NCI-H1105 (cell line): Measurements from ENCODE around the gene ARL15.
"Not testable (repeated sequence)": the region's sequence is repeated elsewhere in the genome, so short reads cannot be mapped to it uniquely, and the experiment has no call there.

Source experiments
- DNase-seq: peaks from one replicate; lab custom pipeline; 2025; lab: John Stamatoyannopoulos, UW

Gene ARL15

DNA sequence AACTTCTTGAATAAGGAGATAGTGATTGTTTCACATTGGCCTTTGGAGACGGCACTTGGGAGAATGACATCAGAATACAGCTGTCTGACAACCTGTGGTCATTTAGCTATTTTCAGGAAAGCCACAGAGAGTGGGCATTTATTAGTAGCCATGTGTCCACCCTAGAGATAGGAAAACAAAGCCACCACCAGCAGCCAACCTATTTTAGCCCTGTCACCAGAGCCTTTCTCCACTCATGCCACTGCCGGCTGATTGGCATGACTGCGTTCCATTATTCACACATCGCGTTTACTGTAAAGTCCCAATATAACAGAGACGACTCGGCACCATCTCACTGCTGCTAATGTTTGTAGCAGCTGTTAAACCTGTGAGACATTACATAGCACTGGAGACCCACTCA, 419.9 kb downstream of the ARL15 start:
- no peak for DNase-seq

DNA sequence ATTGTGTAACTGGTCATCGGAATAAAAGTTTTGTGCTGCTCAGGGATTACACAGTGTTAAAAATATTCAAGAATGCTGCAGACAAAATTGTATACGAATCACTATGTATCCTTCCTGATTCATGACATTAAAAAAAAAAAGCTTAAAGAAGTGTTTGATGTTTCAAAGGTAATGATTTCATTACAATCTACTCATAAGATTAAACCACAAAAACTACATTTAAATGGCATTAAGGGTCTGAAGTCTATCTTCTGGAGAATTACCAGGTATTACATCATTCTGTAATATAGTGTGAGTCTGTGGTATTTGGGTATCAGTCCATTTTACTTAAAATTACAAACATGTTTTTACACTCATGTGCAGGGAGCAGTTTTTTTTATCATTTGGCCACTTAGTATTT, 425.5 kb downstream of the ARL15 start:
- DNase-seq: no peak

DNA sequence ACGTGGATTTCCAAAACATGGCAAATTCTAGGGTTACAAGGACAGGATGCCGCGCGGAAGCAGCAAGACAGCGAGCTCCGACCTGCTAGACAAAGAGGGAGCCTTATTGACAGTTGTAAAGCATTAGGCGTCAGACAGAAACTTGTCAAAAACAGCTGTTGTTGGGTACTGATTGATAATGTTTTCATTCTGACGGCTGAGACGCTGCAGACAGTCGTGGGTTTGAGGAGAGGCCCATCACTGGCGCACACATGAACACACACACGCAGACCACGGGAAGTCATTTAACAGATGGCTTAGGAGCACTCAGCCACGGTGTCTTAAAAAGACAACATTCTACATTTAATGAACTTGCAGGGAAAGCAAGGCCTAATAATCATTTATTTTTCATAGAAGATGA, 426.0 kb downstream of the ARL15 start:
- DNase-seq: no peak

DNA sequence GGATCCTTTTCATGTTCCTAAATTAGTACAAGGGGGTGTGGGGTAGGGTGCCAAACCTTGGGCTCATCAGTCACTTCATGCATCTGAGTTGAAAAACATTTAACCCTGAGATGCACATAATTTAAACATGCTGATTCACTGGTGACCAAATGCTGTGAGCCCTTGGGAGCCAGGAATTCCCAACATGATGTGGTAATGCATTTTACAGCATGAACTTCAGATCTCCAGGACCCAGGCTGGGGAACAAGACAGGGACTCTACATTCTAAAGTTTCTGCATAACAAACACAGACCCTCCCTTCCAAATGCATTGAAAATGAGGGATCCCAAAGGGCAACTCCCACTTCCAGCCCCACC, 427.7 kb downstream of the ARL15 start:
- DNase-seq: no peak

DNA sequence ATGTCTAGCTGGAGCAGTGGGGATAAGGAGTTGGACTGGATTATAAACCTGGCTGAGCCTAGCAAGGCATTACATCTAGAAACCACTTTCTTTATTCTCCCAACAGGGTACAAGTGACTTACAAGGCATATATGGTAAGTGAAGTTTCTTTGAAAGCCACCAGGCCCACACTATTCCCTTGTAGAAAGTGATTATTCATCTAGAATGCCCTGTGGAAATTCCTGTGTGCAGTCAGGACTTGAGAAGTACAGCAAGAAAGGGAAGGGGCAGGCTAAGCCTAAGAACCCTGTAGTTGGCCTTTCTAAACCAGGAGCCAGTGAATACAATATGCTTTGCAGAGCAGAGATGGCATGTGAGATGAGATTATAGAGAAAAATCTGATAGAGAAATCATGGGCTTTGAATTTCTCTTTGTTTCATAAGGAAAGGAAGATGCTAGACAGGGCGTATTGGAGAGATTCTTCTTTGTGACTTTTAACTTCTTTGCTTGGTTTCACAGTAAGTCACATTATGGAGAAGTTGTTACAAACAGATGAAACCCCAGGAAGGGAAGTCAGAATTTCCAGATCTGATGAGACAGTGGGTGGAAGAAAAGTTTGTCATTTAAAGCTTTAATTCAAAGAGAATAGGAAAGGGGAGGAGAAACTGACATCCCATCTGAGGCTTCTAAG, 428.2 kb downstream of the ARL15 start:
- no peak for DNase-seq

DNA sequence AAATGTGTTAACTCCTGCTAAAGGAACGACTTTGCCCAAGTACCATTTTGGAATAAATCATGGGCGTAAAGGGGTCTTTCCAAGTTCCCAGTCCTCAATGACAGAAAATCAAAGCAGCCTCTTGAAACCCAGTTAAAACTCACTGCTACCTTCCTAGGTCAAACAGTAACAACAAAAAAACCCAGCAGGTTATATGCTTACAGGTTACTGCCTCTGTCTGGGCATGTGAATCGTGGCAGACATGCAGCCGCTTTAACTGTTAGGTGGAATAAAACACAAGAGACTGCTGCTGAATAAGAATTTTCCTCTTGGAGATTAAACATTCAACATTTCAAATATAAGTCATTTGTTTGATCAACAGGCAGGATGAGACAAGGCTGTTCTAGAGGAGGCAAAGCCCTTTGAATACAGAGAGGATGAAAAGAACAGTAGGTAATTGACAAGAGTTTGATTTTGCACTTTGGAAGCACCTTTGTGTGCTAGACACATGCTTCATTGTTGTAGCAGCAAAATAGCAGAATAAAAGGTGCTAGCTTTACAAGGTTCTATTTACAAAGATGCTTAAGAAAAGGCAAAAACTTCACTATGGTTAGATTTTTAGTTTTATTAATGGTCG, 430.6 kb downstream of the ARL15 start:
- no peak for DNase-seq

DNA sequence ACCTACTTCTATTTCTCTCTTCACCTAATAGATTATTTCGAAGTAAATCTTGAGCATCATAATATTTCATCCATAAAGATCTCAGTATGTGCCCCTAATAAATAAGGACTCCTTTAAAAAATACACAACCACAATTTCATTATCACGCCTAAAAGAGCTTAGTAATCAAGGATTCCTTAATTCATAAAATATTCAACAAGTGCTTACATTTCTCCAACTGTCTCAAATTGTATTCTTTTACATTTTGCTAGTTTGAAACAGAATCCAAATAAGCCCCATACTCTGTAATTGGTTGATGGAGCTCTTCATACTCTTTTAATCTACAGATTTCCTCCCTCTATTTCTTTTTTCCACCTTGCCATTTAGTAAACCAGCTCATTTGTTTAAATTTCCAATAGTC, 432.4 kb downstream of the ARL15 start:
- no peak for DNase-seq

DNA sequence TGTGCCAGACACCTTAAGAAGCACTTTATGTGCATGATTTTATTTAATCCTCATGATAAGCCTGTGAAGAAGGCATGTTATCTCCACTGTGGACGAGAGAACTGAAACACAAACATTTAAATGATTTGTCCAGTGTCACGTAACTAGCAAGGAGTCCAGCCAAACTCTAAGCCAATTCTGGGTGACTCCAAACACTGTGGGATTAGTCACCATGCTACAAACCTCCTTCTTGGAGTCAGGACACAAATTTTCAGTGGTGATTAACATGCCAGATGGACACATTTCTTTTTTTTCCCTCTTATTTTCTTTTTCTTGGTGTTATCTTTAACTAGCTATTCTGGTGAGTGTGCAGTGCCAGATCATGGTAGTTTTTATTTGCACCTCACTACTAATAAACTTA, 433.1 kb downstream of the ARL15 start:
- no peak for DNase-seq

DNA sequence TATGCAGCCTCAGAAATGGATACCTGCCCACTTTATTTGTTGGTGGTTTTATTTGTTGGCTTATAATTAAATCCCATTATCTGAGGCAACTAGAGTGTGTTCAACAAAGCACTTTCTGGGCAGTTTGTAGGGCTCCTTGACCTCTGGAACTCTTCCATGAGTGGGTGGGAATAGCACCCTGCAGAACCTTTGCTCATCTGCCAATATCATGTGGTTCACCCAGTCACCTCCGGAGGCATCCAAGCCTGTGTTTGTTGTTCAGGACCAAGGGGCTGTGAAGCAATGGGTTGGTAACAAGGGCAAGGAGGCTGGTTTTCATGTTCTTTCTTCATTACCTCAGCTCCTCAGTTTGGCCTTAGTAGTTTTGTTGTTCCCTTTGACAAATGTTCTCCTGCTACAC, 436.0 kb downstream of the ARL15 start:
- DNase-seq: no peak

DNA sequence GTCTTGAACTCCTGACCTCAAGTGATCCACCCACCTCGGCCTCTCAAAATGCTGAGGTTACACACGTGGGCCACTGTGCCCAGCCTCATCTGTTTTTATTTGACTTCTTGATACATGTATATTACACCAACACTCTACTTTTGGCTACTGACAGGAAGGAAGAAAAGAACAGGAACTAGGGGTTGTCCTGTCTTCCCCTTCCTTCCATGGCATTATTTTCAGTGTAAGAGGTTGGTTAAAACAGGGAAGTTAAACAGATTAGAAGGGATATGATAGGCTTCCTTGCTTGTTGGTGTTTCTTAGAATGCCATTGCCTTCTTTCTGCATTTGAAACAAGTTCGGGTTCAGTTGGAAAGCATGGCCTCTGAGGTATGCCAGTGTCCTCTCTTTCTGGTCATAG, 437.1 kb downstream of the ARL15 start:
- no peak for DNase-seq

DNA sequence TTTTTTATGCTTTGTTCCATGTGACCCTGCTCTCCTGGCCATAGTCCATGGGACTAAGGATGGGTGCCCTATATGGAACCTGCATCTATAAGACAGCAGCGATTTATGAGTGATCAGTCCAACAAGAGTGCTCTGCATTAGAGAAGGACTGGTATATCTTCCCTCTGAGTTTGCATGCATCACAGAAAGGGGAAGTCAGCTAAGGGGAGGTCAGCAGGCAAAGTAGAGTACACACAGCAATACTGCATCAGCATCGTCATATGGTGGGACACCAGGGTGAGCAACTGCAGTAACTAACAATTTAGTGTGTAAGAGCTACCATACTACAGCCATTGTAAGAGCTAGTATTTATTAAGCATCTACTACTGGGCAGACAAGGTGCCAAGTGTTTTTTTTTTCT, 438.6 kb downstream of the ARL15 start:
- DNase-seq: no peak

DNA sequence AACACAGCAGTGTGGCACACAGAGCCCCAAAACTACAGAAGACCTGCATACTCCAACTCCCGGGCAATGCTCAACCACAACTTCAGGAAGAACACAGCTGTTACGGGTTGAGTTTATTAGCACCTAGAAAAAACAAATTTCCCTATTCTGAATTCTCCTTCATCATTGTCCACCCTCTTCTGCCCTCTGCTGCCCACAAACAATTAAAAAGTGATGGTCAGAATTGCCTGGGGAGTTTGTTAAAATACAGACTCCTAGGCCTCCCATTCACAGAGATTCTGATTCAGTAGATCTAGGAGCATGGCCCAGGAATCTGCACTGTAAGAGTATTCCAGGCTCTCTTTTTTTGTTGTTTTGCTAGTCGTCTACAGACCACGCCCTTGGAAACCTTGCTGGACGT, 439.3 kb downstream of the ARL15 start:
- no peak for DNase-seq

DNA sequence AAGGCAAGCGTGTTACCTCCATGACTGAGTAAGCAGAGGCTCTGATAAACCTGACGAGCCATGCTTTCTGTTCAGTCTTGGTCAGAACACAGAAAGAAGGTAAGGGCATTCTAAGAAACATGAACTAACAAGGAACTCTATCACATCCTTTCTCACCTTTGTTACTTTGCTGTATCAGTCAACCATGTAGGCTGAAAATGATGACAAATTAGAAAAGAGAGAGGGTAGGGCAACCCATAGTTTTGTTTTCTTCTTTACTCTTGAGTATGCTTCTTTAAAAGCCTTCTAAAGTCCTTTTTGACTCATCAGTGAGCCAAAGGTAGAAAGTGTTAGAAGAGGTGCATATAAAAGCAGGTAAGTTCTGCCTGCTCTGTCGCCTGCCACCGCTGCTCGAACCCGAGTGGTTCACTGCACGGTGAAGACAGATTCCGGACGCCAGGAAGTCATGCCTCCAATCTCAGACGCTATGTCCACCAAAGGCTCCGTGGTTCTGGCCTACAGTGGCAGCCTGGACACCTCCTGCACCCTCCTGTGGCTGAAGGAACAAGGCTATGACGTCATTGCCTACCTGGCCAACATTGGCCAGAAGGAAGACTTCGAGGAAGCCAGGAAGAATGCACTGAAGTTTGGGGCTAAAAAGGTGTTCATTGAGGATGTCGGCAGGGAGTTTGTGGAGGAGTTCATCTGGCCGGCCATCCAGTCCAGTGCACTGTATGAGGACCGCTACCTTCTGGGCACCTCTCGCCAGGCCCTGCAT, 451.5 kb downstream of the ARL15 start:
- no peak for DNase-seq

DNA sequence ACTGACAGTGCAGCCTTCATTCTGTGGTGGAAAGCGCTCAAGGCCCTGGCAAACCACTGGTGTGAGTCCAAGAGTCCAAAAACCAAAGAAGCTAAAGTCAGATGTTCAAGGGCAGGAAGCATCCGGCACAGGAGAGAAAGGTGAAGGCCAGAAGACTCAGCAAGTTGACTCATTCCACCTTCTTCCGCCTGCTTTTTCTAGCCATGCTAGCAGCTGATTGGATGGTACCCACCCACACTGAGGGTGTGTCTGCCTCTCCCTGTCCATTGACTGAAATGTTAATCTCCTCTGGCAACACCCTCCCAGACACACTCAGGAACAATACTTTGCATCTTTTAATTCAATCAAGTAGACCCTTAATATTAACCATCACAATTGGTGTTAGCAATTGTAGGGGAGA, 453.9 kb downstream of the ARL15 start:
- DNase-seq: no peak

DNA sequence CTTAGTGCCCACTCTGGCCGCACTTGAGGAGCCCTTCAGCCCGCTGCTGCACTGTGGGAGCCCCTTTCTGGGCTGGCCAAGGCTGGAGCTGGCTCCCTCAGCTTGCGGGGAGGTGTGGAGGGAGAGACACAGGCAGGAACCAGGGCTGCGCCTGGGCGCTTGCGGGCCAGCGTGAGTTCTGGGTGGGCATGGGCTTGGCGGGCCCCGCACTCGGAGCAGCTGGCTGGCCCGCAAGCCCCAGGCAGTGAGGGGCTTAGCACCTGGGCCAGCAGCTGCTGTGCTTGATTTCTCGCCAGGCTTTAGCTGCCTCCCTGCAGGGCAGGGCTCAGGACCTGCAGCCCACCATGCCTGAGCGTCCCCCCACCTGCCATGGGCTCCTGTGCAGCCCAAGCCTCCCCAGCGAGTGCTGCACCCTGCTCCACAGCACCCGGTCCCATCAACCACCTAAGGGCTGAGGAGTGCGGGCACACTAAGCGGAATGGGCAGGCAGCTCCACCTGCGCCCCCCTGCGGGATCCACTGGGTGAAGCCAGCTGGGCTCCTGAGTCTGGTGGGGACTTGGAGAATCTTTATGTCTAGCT, 473.4 kb downstream of the ARL15 start:
- not testable (repeated sequence) for DNase-seq

DNA sequence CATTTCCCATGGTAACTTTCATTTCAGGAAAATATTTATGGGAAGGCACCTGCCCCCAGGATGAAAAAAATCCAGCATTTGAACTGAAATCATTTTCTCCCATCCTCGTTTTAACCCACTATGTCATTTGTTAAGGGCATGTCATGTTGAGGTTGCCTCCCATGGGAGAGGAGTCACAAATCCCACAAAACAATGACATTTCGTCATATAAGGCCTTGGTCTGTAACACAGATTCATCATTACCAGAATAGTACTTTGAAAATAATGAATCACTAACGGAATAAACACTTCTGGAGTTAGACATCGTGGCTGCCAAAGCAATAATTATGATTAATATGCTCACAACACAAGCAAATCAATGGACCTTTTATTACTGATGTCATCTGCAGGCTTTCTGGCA, 475.9 kb downstream of the ARL15 start:
- no peak for DNase-seq
